ENCODE data around the gene C6.

C6 gene

GRCh38 chr5:41127967-41128690, 85.2 kb downstream of the C6 start:
- POLR2A ChIA-PET = no interaction called here

More at GRCh38 chr5:41127967-41128690, 85.2 kb downstream of the C6 start:
- no peaks in the 10 kb centered on the region for H3K4me1 ChIP-seq (ENCODE audit: control insufficient read depth, insufficient read depth, low read length)
- no peak overlapping the region for H3K27ac ChIP-seq (ENCODE audit: extremely low read depth, low read depth, low read length)
- TF ChIP-seq ZNF529 (tag by site-specific recombination; IDR thresholded peaks at IDR 0.05; ENCODE audit: insufficient replicate concordance) (no peak), ZNF302 (tag by site-specific recombination; IDR thresholded peaks at IDR 0.05; ENCODE audit: low read depth) (no peak), SCRT1 (tag by site-specific recombination; IDR thresholded peaks at IDR 0.05; ENCODE audit: borderline replicate concordance) (no peak), ZBTB26 (tag by site-specific recombination; optimal IDR thresholded peaks at IDR 0.05) (no peak), ZNF19 (tag by site-specific recombination; IDR thresholded peaks at IDR 0.05; ENCODE audit: low read depth) (no peak), ZNF174 (tag by site-specific recombination; IDR thresholded peaks at IDR 0.05) (no peak), ZNF777 (tag by site-specific recombination; IDR thresholded peaks at IDR 0.05; ENCODE audit: borderline replicate concordance) (no peak), ZSCAN5A (tag by site-specific recombination; IDR thresholded peaks at IDR 0.05) (no peak), ZNF239 (tag by site-specific recombination; IDR thresholded peaks at IDR 0.05) (no peak), ZNF639 (tag by site-specific recombination; IDR thresholded peaks at IDR 0.05) (no peak), HIC1 (tag by site-specific recombination; IDR thresholded peaks at IDR 0.05) (no peak), ZBTB44 (tag by site-specific recombination; IDR thresholded peaks at IDR 0.05) (no peak), ZNF544 (tag by site-specific recombination; IDR thresholded peaks at IDR 0.05) (no peak), PATZ1 (tag by site-specific recombination; IDR thresholded peaks at IDR 0.05) (no peak), ZNF366 (tag by site-specific recombination; conservative IDR thresholded peaks at IDR 0.05) (no peak), ZNF518A (tag by site-specific recombination; conservative IDR thresholded peaks at IDR 0.05; ENCODE audit: low read depth) (no peak), KLF9 (tag by site-specific recombination; IDR thresholded peaks at IDR 0.05; ENCODE audit: low read depth) (no peak), FEZF1 (tag by site-specific recombination; IDR thresholded peaks at IDR 0.05) (no peak), ZNF521 (tag by site-specific recombination; IDR thresholded peaks at IDR 0.05) (no peak), SP2 (tag by site-specific recombination; IDR thresholded peaks at IDR 0.05) (no peak)
- H3K4me3 ChIP-seq (ENCODE audit: low read depth, low read length) = no peak overlapping the region
- no peaks in the 10 kb centered on the region for H3K36me3 ChIP-seq (ENCODE audit: control insufficient read depth in 2 of 2, insufficient read depth in 1 of 2, low read length in 2 of 2)
- no peaks in the 10 kb centered on the region for H3K9me3 ChIP-seq (ENCODE audit: control insufficient read depth, insufficient read depth, low read depth, low read length)
- CTCF ChIA-PET = interaction anchor here (0.6 to 0.7 kb wide), 2 partner anchors 370 to 412 kb away, joined by 3 to 4 read pairs; no protein-coding TSS in a partner anchor

All from HEK293 (cell line).